ENCODE measurements around the gene ZNHIT2.

- TF ChIP-seq CTCF (IDR thresholded peaks at IDR 0.05): no peak
- TF ChIP-seq REST (IDR thresholded peaks at IDR 0.05; ENCODE audit: insufficient read depth in 1 of 2, low read depth in 2 of 2, low read length in 1 of 2): no peak
- no peak for TF ChIP-seq POLR2AphosphoS5 (IDR thresholded peaks at IDR 0.05; ENCODE audit: low read depth, low read length)
- no peak for TF ChIP-seq TCF7L2 (IDR thresholded peaks at IDR 0.05; ENCODE audit: low read depth, low read length)
These were observed 38.6 kb downstream of the ZNHIT2 start for GRCh38 chr11:65078786-65079342.

Measured in Panc1 (cell line).